ENCODE data around the gene AACS.

GRCh38 chr12:125017801-125018200 is 47.4 kb upstream of the AACS start:
- no peak for TF ChIP-seq CTCF (IDR thresholded peaks at IDR 0.05; ENCODE audit: low read depth, low read length, poor library complexity, severe bottlenecking)
- no peak for TF ChIP-seq EZH2phosphoT487 (IDR thresholded peaks at IDR 0.05; ENCODE audit: borderline replicate concordance, low read length)

Measured in DOHH2 (cell line).